ENCODE measurements around the gene PEX10. TPM values are rescaled to one million over a fixed set of nuclear protein-coding genes. Genes with fewer than 3 reads are reported as not detected.

Gene PEX10
- total RNA-seq, 2 donors from 2014 or later, result 38.3 to 49.9 TPM

DNA sequence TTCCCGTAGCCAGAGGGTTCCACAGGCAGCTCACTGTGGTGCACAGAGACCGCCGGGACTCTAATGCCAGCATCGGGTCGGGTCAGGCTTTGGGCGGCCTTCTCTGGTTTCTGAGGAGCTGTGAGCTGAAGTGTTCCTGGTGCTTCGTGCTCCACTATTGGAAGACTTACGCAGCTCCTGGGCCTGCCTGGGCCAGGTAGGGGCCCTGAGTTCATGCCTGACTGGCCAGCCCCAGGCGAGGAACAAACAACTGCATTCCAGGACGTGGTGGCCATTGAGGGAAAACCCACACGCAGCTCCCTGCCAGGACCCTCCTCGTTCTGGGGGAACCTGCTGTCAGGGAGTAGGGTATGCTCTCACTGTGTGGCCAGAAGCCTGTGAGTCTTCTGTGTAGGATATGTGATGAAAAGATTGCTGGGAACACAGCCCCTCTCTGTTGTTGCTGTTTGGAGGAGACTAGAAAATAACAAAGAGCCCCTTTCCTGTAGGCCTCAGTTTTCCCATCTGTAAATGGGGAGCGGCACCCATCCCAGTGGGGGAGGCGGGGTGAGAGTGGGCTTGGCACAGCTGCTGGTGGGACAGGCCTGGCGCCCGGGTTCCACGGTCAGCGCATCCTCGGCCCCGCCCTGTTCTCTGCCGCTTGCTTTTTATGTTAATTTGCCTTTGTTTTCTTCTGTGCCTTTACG, 12.3 kb downstream of the PEX10 start:
- TF ChIP-seq, protein P1, sequence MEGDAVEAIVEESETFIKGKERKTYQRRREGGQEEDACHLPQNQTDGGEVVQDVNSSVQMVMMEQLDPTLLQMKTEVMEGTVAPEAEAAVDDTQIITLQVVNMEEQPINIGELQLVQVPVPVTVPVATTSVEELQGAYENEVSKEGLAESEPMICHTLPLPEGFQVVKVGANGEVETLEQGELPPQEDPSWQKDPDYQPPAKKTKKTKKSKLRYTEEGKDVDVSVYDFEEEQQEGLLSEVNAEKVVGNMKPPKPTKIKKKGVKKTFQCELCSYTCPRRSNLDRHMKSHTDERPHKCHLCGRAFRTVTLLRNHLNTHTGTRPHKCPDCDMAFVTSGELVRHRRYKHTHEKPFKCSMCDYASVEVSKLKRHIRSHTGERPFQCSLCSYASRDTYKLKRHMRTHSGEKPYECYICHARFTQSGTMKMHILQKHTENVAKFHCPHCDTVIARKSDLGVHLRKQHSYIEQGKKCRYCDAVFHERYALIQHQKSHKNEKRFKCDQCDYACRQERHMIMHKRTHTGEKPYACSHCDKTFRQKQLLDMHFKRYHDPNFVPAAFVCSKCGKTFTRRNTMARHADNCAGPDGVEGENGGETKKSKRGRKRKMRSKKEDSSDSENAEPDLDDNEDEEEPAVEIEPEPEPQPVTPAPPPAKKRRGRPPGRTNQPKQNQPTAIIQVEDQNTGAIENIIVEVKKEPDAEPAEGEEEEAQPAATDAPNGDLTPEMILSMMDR (IDR thresholded peaks at IDR 0.05), result no peak
- TF ChIP-seq POLR2AphosphoS5 (IDR thresholded peaks at IDR 0.05) (no peak), POLR2A (IDR thresholded peaks at IDR 0.05) (no peak)
- Histone ChIP-seq H3K4me1 (replicated peaks) (no peaks in the 10 kb centered on the region), H3K27ac (peak overlapping the region in 1 of 2 donors; percentile 35), H3K27me3 (replicated peaks; ENCODE audit: insufficient read depth) (no peaks in the 10 kb centered on the region), H3K36me3 (peaks cover 0 to 19% of the 10 kb centered on the region in 2 donors), H3K4me3 (no peak overlapping the region), H3K9me3 (no peaks in the 10 kb centered on the region)
- 77% methylated on average over 16 of the region's 22 CpGs for WGBS
- intact Hi-C loops (cut with DNase I), result no loop called here
- no peak for DNase-seq (ENCODE audit: low spot score)

DNA sequence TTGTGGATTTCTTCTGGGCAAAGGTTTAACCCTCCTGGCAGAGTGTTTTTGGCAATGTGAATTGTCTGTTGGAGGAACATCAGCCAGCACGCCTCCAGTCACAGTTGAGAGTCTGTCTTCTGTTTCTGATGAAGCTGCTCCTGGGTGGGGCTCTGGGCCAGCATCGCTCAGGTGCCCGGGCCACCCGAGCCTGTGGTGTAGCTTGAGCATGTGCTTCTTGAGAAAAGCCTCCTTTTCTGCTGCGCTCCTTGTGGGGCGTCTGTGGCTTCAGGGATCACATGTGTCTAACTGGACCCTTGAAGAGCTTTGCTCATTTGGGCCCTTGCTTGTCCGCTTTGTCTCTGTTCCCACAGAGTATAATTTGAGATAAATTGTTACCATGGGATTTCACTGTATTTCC, 13.5 kb downstream of the PEX10 start:
- Histone ChIP-seq H3K9me3 (no peaks in the 10 kb centered on the region), H3K27ac (no peak overlapping the region), H3K36me3 (peaks cover 0 to 10% of the 10 kb centered on the region in 2 donors), H3K4me1 (replicated peaks) (peaks cover 6% of the 10 kb centered on the region), H3K4me3 (no peak overlapping the region), H3K27me3 (replicated peaks; ENCODE audit: insufficient read depth) (no peaks in the 10 kb centered on the region)
- TF ChIP-seq, protein P1 (IDR thresholded peaks at IDR 0.05), result no peak
- TF ChIP-seq POLR2A (IDR thresholded peaks at IDR 0.05) (no peak), POLR2AphosphoS5 (IDR thresholded peaks at IDR 0.05) (no peak)
- no peak for DNase-seq (ENCODE audit: low spot score)
- 74% methylated on average over 7 of the region's 7 CpGs for WGBS
- intact Hi-C loops (cut with DNase I), result no loop called here

DNA sequence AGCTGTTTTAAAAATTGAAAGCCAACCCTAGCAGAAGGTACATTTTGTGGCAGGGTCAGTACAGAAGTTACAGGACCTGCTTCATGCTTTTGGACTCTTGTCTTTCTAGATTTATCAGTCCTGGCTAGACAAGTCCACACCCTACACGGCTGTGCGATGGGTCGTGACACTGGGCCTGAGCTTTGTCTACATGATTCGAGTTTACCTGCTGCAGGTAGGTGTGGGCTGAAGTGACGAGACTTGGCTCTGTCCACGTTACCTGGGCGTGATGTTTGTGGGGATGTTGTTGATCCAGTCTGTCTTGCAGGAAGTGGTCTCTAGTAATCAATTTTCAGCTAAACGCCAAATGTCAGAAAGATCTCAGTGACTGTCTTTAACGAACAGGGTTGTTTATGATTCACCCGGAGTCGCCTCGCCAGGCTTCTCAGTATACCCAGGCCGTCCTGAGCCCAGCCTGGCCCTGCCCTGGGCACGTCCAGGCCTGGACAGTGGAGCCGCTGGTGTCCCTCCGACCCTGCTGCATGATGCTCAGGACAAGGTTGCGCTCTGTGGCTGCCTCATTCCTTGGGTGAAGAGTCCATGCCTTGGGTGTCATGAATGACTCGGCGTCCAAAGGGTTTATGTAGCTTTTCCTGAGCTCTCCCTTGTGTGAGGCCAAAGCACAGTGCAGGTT, 15.2 kb downstream of the PEX10 start:
- peaks cover 0 to 7% of the 10 kb centered on the region in 2 donors for H3K36me3 ChIP-seq
- no peaks in the 10 kb centered on the region for H3K27me3 ChIP-seq (replicated peaks; ENCODE audit: insufficient read depth)
- WGBS, result 85% methylated on average over 19 of the region's 19 CpGs
- no peak for DNase-seq (ENCODE audit: low spot score)
- intact Hi-C loops (cut with DNase I), result no loop called here
- no peak overlapping the region for H3K4me3 ChIP-seq
- no peaks in the 10 kb centered on the region for H3K9me3 ChIP-seq
- H3K27ac ChIP-seq, result no peak overlapping the region
- no peak for TF ChIP-seq POLR2AphosphoS5 (IDR thresholded peaks at IDR 0.05)
- TF ChIP-seq, protein P1 (IDR thresholded peaks at IDR 0.05), result no peak
- no peak for TF ChIP-seq POLR2A (IDR thresholded peaks at IDR 0.05)
- peaks cover 19% of the 10 kb centered on the region for H3K4me1 ChIP-seq (replicated peaks)

- intact Hi-C loops (cut with DNase I), result no loop called here
- no peak overlapping the region for H3K27ac ChIP-seq
- H3K9me3 ChIP-seq, result no peaks in the 10 kb centered on the region
- H3K4me3 ChIP-seq, result no peak overlapping the region
- DNase-seq (ENCODE audit: low spot score), result no peak
- peaks cover 0 to 7% of the 10 kb centered on the region in 2 donors for H3K36me3 ChIP-seq
- peaks cover 19% of the 10 kb centered on the region for H3K4me1 ChIP-seq (replicated peaks)
- no peaks in the 10 kb centered on the region for H3K27me3 ChIP-seq (replicated peaks; ENCODE audit: insufficient read depth)
- TF ChIP-seq POLR2AphosphoS5 (IDR thresholded peaks at IDR 0.05) (no peak), POLR2A (IDR thresholded peaks at IDR 0.05) (no peak)
- TF ChIP-seq, protein P1 (IDR thresholded peaks at IDR 0.05), result no peak
- 96% methylated on average over 5 of the region's 5 CpGs for WGBS
These were observed 15.9 kb downstream of the PEX10 start for GRCh38 chr1:2396476-2396875.
